NCI-H2196 (cell line): ENCODE data around the gene PRR5.

ENCODE experiments used
- DNase-seq: peaks from one replicate; lab custom pipeline; 2025; ENCODE audit not compliant: unreplicated experiment; lab: John Stamatoyannopoulos, UW

Gene PRR5

GRCh38 chr22:44691796-44692661, 10.0 kb upstream of the PRR5 start:
- DNase-seq, result peak; percentile 49

- DNase-seq, result no peak
Measured at GRCh38 chr22:44692662-44693007, 9.4 kb upstream of the PRR5 start.

- DNase-seq, result no peak
Measured at GRCh38 chr22:44693145-44693544, 8.9 kb upstream of the PRR5 start.

GRCh38 chr22:44693756-44694155, 8.2 kb upstream of the PRR5 start:
- no peak for DNase-seq

GRCh38 chr22:44697423-44698141, 4.4 kb upstream of the PRR5 start:
- peak; percentile 82 for DNase-seq

GRCh38 chr22:44698531-44699421, 3.2 kb upstream of the PRR5 start:
- no peak for DNase-seq

GRCh38 chr22:44700456-44700855, 1.5 kb upstream of the PRR5 start:
- no peak for DNase-seq

GRCh38 chr22:44701187-44701790, 715 bp upstream of the PRR5 start:
- no peak for DNase-seq

GRCh38 chr22:44702479-44703198, 635 bp downstream of the PRR5 start:
- peak; percentile 30 for DNase-seq

GRCh38 chr22:44703255-44703870, 1.4 kb downstream of the PRR5 start:
- DNase-seq, result no peak

GRCh38 chr22:44704159-44705021, 2.4 kb downstream of the PRR5 start:
- DNase-seq, result no peak

- DNase-seq, result no peak
Measured at GRCh38 chr22:44705022-44705297, 3.0 kb downstream of the PRR5 start.

- no peak for DNase-seq
Measured at GRCh38 chr22:44706488-44706887, 4.5 kb downstream of the PRR5 start.

- no peak for DNase-seq
Measured at GRCh38 chr22:44707178-44707577, 5.2 kb downstream of the PRR5 start.

GRCh38 chr22:44707752-44708151, 5.7 kb downstream of the PRR5 start:
- no peak for DNase-seq

- no peak for DNase-seq
Measured at GRCh38 chr22:44709881-44710392, 7.9 kb downstream of the PRR5 start.

- DNase-seq, result peak; percentile 61
Measured at GRCh38 chr22:44710474-44711240, 8.7 kb downstream of the PRR5 start.

- DNase-seq, result no peak
Measured at GRCh38 chr22:44711241-44711560, 9.2 kb downstream of the PRR5 start.
